AG10803 (cell line): ENCODE measurements around the gene NTNG2.

Source experiments
- DNase-seq: peaks from one replicate; pipeline ENCODE4 v3.0.0; 2010; ENCODE audit warnings: low read depth
- H3K4me3 ChIP-seq: 2 replicates; pipeline ENCODE4 v1.5.1; 2011; ENCODE audit warnings: mild to moderate bottlenecking, low read length, control low read depth
- TF ChIP-seq, protein P1 (sequence below): conservative IDR thresholded peaks from 2 replicates; pipeline ENCODE4 v1.5.1; 2011; ENCODE audit warnings: mild to moderate bottlenecking, low read length, control low read depth, inconsistent platforms

NTNG2 gene

DNA sequence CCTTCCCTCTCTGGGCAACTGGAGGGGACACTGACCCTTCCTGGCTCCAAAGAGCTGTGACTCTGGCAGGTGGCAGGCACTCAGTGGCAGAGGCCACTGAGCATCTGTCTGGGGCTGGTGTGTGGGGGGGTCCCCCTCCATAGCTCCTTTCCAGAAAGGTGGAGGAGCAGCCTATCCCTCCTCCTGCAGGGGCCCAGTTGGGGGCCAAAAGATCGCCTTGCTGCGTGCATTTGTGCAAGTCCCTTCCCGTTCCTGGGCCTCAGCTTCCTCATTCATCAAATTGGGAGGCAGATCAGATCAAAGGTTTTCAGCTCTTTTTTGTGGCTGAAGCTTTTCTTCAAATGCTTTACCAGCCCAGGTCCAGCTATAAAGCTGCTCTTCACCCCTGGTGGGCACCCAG lies 77.7 kb downstream of the NTNG2 start:
- no peak overlapping the region for H3K4me3 ChIP-seq
- TF ChIP-seq, protein P1, sequence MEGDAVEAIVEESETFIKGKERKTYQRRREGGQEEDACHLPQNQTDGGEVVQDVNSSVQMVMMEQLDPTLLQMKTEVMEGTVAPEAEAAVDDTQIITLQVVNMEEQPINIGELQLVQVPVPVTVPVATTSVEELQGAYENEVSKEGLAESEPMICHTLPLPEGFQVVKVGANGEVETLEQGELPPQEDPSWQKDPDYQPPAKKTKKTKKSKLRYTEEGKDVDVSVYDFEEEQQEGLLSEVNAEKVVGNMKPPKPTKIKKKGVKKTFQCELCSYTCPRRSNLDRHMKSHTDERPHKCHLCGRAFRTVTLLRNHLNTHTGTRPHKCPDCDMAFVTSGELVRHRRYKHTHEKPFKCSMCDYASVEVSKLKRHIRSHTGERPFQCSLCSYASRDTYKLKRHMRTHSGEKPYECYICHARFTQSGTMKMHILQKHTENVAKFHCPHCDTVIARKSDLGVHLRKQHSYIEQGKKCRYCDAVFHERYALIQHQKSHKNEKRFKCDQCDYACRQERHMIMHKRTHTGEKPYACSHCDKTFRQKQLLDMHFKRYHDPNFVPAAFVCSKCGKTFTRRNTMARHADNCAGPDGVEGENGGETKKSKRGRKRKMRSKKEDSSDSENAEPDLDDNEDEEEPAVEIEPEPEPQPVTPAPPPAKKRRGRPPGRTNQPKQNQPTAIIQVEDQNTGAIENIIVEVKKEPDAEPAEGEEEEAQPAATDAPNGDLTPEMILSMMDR = no peak
- no peak for DNase-seq

GRCh38 chr9:132239999-132240840 lies 78.4 kb downstream of the NTNG2 start:
- H3K4me3 ChIP-seq = peak overlapping the region; percentile 20
- TF ChIP-seq, protein P1 = no peak
- DNase-seq = no peak

- peak; percentile 74 for DNase-seq
- H3K4me3 ChIP-seq = peak overlapping the region; percentile 57
- TF ChIP-seq, protein P1 = no peak
These were observed 79.1 kb downstream of the NTNG2 start for GRCh38 chr9:132240841-132241482.

GRCh38 chr9:132241483-132241839 lies 79.6 kb downstream of the NTNG2 start:
- no peak for DNase-seq
- TF ChIP-seq, protein P1 = no peak

DNA sequence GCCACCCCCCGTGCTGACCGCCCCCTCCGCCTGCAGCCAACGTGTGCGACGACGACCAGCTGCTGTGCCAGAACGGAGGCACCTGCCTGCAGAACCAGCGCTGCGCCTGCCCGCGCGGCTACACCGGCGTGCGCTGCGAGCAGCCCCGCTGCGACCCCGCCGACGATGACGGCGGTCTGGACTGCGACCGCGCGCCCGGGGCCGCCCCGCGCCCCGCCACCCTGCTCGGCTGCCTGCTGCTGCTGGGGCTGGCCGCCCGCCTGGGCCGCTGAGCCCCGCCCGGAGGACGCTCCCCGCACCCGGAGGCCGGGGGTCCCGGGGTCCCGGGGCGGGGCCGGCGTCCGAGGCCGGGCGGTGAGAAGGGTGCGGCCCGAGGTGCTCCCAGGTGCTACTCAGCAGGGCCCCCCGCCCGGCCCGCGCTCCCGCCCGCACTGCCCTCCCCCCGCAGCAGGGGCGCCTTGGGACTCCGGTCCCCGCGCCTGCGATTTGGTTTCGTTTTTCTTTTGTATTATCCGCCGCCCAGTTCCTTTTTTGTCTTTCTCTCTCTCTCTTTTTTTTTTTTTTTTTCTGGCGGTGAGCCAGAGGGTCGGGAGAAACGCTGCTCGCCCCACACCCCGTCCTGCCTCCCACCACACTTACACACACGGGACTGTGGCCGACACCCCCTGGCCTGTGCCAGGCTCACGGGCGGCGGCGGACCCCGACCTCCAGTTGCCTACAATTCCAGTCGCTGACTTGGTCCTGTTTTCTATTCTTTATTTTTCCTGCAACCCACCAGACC lies 80.2 kb downstream of the NTNG2 start:
- TF ChIP-seq, protein P1 = no peak
- peak overlapping the region; percentile 57 for H3K4me3 ChIP-seq
- DNase-seq = no peak

More at GRCh38 chr9:132241483-132241839, 79.6 kb downstream of the NTNG2 start:
- H3K4me3 ChIP-seq = peak overlapping the region; percentile 57

DNA sequence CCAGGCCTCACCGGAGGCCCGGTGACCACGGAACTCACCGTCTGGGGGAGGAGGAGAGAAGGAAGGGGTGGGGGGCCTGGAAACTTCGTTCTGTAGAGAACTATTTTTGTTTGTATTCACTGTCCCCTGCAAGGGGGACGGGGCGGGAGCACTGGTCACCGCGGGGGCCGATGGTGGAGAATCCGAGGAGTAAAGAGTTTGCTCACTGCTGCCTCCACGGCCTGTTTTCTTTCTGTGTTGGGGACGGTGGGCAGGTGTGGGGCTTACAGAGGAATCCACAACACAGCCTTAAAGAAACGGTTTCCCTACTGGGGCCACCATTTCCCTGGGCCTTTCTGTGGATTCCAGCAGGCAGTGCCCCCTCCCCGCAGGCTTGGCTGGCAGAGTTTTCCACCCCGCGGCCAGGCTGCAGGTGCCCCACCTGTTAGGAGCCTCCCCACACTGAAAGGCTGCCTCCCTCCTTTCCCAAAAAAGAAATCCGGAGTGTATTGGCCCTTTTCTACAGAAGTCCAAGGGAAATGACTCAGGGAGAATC lies 80.8 kb downstream of the NTNG2 start:
- peak overlapping the region; percentile 55 for H3K4me3 ChIP-seq
- TF ChIP-seq, protein P1 = no peak
- no peak for DNase-seq
